SU-DHL-6 (cell line): Measurements from ENCODE around the gene HCCS.

Experiments used
- H2AFZ ChIP-seq: fragments of 200-600 bp; sonication (generic); 2 replicates; pipeline ENCODE4 v1.6.1; 2014; ENCODE audit warnings: low read depth, mild to moderate bottlenecking, moderate library complexity, mixed read lengths, antibody characterized with exemption, low read length; ENCODE audit not compliant: severe bottlenecking
- H3F3A ChIP-seq: fragments of 200-600 bp; shearing (Covaris generic); 2 replicates; pipeline ENCODE4 v1.6.0; 2016; ENCODE audit warnings: antibody characterized with exemption, mild to moderate bottlenecking; ENCODE audit not compliant: insufficient read depth
- H3K27ac ChIP-seq: fragments of 200-600 bp; sonication (generic); 2 replicates; pipeline ENCODE4 v1.5.1; 2016; ENCODE audit warnings: low read depth, mild to moderate bottlenecking, low read length, moderate library complexity, mixed read lengths
- H3K27me3 ChIP-seq: fragments of 200-600 bp; sonication (generic), shearing (Covaris generic); 2 replicates; pipeline ENCODE4 v1.6.0; 2014; ENCODE audit warnings: mild to moderate bottlenecking, low read length
- H3K36me3 ChIP-seq: fragments of 200-600 bp; sonication (generic); 2 replicates; pipeline ENCODE4 v1.6.1; 2014; ENCODE audit warnings: mild to moderate bottlenecking, low read length, mixed read lengths
- H3K4me2 ChIP-seq: fragments of 300-600, 200-600 bp; shearing (Covaris generic), sonication (generic); 2 replicates; pipeline ENCODE4 v1.6.0; 2014; ENCODE audit warnings: low read length, low read depth, mild to moderate bottlenecking; ENCODE audit not compliant: poor library complexity, severe bottlenecking
- H3K4me3 ChIP-seq: fragments of 200-600 bp; sonication (generic); 2 replicates; pipeline ENCODE4 v1.5.1; 2014; ENCODE audit warnings: antibody characterized with exemption, low read length, mild to moderate bottlenecking, mixed read lengths; ENCODE audit not compliant: insufficient read depth, poor library complexity, severe bottlenecking
- H3K79me2 ChIP-seq: fragments of 200-600 bp; sonication (generic); 2 replicates; pipeline ENCODE4 v1.6.1; 2014; ENCODE audit warnings: mild to moderate bottlenecking, low read length, moderate library complexity; ENCODE audit not compliant: insufficient read depth
- H3K9ac ChIP-seq: fragments of 200-600 bp; sonication (generic); 2 replicates; pipeline ENCODE4 v1.7.0; 2014; ENCODE audit warnings: mild to moderate bottlenecking, low read length
- H3K9me2 ChIP-seq: fragments of 200-600 bp; sonication (generic); replicated peaks from 2 replicates; pipeline ENCODE4 v1.6.1; 2014; ENCODE audit warnings: low read length; ENCODE audit not compliant: insufficient read depth
- H3K9me3 ChIP-seq: fragments of 200-600 bp; sonication (generic); 2 replicates; pipeline ENCODE4 v1.6.1; 2014; ENCODE audit warnings: low read length, mixed read lengths; ENCODE audit not compliant: insufficient read depth
- H4K20me1 ChIP-seq: fragments of 200-600 bp; sonication (generic); 2 replicates; pipeline ENCODE4 v1.6.1; 2014; ENCODE audit warnings: low read depth, mild to moderate bottlenecking, antibody characterized with exemption, low read length, moderate library complexity, mixed read lengths
- EZH2phosphoT487 ChIP-seq: fragments of 200-600 bp; sonication (generic), shearing (Covaris generic); conservative IDR thresholded peaks from 2 replicates; pipeline ENCODE4 v1.6.1; 2018; ENCODE audit warnings: mild to moderate bottlenecking, antibody characterized with exemption, low read length, moderate library complexity, mixed read lengths
- TF ChIP-seq, protein P1 (sequence below): fragments of 200-600 bp; sonication (generic); IDR thresholded peaks from one replicate; pipeline ENCODE4 v1.5.1; 2017; ENCODE audit warnings: antibody characterized with exemption, mild to moderate bottlenecking, low read length, moderate library complexity; ENCODE audit not compliant: insufficient read depth, poor library complexity, severe bottlenecking

HCCS gene

DNA sequence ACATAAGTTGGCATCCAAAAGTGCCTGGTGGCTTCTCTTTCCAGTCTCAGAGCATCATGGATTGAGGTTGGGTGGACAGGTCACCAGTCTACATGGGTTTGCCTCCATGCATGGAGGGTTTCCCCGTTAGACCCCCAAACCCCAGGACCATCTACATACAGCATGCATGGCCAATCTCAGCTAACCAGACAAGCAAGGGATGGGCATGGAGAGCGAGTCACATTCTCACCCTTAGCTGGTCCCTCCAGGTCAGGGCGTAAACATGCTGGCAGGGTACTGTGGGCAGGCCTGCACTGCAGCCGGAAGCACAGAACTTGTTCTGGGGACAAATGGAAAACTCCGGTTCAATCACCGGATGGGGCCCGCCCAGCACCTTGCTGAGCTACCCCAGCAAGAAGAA is 37.3 kb downstream of the HCCS start:
- Histone ChIP-seq H3K4me3 (no peak overlapping the region), H3K27ac (no peak overlapping the region)

DNA sequence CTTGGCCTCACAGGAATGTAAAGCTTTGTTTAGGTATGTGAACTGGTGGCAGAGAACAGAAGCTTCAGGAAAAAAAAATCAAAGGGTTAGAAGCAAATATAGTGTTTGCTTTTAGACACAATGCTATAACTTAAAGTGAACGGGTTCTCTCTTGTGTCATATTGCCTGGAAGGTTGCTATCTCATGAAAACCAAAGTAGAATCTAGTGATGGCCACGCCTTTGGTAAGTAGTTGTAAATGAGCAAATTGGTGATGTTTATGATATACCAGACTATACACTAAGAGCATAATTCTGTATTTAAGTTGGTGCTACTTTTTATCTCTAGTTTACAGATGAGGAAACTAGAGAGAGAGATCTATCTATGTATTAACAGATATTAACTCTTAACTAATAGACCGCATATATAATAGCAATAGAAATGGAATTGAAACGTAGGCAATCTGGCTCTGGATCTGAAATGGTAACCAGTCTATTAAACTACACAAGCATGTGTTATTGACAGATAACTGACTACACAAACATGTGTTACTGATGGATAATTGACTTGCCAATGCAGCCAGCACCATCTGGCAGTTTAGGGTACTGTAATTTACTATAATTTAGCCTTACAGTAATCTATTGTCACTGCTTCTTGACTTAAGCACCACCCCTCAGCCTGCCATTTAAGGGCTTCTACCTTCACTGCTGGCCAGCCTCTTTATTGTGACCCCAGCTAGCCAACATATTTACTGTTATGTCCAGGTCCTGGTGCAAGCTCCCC is 40.8 kb downstream of the HCCS start:
- Histone ChIP-seq H3K4me3 (no peak overlapping the region), H3K27me3 (no peaks in the 10 kb centered on the region), H3K36me3 (no peaks in the 10 kb centered on the region), H3K9ac (no peak overlapping the region), H3K9me3 (no peaks in the 10 kb centered on the region), H4K20me1 (no peaks in the 10 kb centered on the region), H3F3A (no peaks in the 10 kb centered on the region), H2AFZ (no peak overlapping the region), H3K27ac (no peak overlapping the region), H3K4me2 (no peak overlapping the region), H3K79me2 (no peaks in the 10 kb centered on the region), H3K9me2 (no peaks in the 10 kb centered on the region)
- no peak for TF ChIP-seq EZH2phosphoT487
- TF ChIP-seq, protein P1, sequence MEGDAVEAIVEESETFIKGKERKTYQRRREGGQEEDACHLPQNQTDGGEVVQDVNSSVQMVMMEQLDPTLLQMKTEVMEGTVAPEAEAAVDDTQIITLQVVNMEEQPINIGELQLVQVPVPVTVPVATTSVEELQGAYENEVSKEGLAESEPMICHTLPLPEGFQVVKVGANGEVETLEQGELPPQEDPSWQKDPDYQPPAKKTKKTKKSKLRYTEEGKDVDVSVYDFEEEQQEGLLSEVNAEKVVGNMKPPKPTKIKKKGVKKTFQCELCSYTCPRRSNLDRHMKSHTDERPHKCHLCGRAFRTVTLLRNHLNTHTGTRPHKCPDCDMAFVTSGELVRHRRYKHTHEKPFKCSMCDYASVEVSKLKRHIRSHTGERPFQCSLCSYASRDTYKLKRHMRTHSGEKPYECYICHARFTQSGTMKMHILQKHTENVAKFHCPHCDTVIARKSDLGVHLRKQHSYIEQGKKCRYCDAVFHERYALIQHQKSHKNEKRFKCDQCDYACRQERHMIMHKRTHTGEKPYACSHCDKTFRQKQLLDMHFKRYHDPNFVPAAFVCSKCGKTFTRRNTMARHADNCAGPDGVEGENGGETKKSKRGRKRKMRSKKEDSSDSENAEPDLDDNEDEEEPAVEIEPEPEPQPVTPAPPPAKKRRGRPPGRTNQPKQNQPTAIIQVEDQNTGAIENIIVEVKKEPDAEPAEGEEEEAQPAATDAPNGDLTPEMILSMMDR: no peak

More for the DNA sequence above, 37.3 kb downstream of the HCCS start:
- H3F3A ChIP-seq: no peaks in the 10 kb centered on the region
- no peaks in the 10 kb centered on the region for H3K79me2 ChIP-seq
- no peak overlapping the region for H2AFZ ChIP-seq
- no peaks in the 10 kb centered on the region for H3K36me3 ChIP-seq
- no peaks in the 10 kb centered on the region for H3K27me3 ChIP-seq
- no peaks in the 10 kb centered on the region for H3K9me2 ChIP-seq
- H3K9ac ChIP-seq: no peak overlapping the region
- TF ChIP-seq, protein P1: no peak
- no peak for TF ChIP-seq EZH2phosphoT487
- no peaks in the 10 kb centered on the region for H3K9me3 ChIP-seq
- no peak overlapping the region for H3K4me2 ChIP-seq
- H4K20me1 ChIP-seq: no peaks in the 10 kb centered on the region

DNA sequence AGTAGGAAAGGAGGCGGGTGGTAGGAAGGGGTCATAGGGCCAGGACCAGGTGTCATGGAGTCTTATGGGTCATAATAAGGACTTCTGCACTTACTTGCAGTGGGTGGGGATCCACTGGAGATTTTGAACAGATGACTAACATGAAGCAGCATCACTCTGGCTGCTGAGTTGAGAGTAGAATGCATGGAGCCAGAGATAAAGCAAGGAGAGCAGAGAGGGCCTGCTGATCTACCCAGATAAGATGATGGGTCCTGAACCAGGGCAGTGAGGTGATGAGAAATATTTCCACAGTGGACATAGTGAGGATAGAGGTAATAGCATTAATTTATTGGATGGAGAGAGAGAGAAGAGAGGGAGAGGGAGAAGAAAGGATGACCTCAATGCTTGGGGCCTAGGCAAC is 48.0 kb downstream of the HCCS start:
- no peaks in the 10 kb centered on the region for H3K79me2 ChIP-seq
- TF ChIP-seq EZH2phosphoT487: no peak
- TF ChIP-seq, protein P1: no peak
- H3K36me3 ChIP-seq: no peaks in the 10 kb centered on the region
- H3K4me2 ChIP-seq: no peak overlapping the region
- no peak overlapping the region for H3K9ac ChIP-seq
- no peaks in the 10 kb centered on the region for H3K27me3 ChIP-seq
- no peaks in the 10 kb centered on the region for H3F3A ChIP-seq
- no peak overlapping the region for H2AFZ ChIP-seq
- no peaks in the 10 kb centered on the region for H3K9me2 ChIP-seq
- no peaks in the 10 kb centered on the region for H3K9me3 ChIP-seq
- no peak overlapping the region for H3K4me3 ChIP-seq
- no peak overlapping the region for H3K27ac ChIP-seq
- no peaks in the 10 kb centered on the region for H4K20me1 ChIP-seq
